ENCODE data around the gene MARCHF4.

DNA sequence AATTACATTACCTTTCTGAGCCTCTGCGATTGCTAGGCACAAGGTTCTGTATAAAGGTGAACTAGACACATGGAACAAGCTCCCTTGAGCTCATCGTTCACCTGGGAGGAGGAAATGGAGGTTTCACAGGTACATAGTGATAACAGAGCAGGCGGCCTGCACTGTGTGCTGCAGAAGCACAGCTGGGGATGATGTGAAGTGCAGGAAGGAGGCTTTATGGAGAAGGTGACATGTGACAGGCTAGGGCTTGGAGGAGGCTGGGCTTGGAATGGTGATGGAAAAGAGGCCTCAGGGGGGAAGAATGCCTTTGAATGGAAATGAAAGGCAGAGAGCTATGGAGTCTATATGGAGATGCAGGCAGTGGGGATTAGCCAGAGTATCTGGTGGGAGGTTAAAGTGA is 22.9 kb downstream of the MARCHF4 start:
- TF ChIP-seq YY1 (IDR thresholded peaks at IDR 0.05; ENCODE audit: low read depth) = no peak
- no peak for TF ChIP-seq NFIC (IDR thresholded peaks at IDR 0.05)
- TF ChIP-seq TAF1 (IDR thresholded peaks at IDR 0.05; ENCODE audit: low read depth) = no peak
- no peak for TF ChIP-seq CREB1 (IDR thresholded peaks at IDR 0.05; ENCODE audit: low read depth)
- TF ChIP-seq, protein P1, sequence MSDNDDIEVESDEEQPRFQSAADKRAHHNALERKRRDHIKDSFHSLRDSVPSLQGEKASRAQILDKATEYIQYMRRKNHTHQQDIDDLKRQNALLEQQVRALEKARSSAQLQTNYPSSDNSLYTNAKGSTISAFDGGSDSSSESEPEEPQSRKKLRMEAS (IDR thresholded peaks at IDR 0.05) = no peak
